ENCODE measurements around the gene EXOC3L1.

The EXOC3L1 gene

GRCh38 chr16:67196881-67197280 is 6.9 kb upstream of the EXOC3L1 start:
- no peak for TF ChIP-seq CTCF (IDR thresholded peaks at IDR 0.05; ENCODE audit: control insufficient read depth, extremely low read depth, insufficient read depth)
- no peak for DNase-seq (ENCODE audit: low read depth)
- no peak overlapping the region for H3K4me3 ChIP-seq (ENCODE audit: low read depth, low read length)

GRCh38 chr16:67195676-67196075 is 5.7 kb upstream of the EXOC3L1 start:
- TF ChIP-seq CTCF (IDR thresholded peaks at IDR 0.05; ENCODE audit: control insufficient read depth, extremely low read depth, insufficient read depth) = no peak
- no peak for DNase-seq (ENCODE audit: low read depth)

GRCh38 chr16:67194260-67194659 is 4.3 kb upstream of the EXOC3L1 start:
- TF ChIP-seq CTCF (IDR thresholded peaks at IDR 0.05; ENCODE audit: control insufficient read depth, extremely low read depth, insufficient read depth) = no peak
- no peak overlapping the region for H3K4me3 ChIP-seq (ENCODE audit: low read depth, low read length)
- DNase-seq (ENCODE audit: low read depth) = no peak

More at GRCh38 chr16:67195676-67196075, 5.7 kb upstream of the EXOC3L1 start:
- no peak overlapping the region for H3K4me3 ChIP-seq (ENCODE audit: low read depth, low read length)

GRCh38 chr16:67193536-67193935 is 3.6 kb upstream of the EXOC3L1 start:
- peak overlapping the region; percentile 95 for H3K4me3 ChIP-seq (ENCODE audit: low read depth, low read length)
- no peak for DNase-seq (ENCODE audit: low read depth)
- TF ChIP-seq CTCF (IDR thresholded peaks at IDR 0.05; ENCODE audit: control insufficient read depth, extremely low read depth, insufficient read depth) = no peak

- TF ChIP-seq CTCF (IDR thresholded peaks at IDR 0.05; ENCODE audit: control insufficient read depth, extremely low read depth, insufficient read depth) = no peak
- H3K4me3 ChIP-seq (ENCODE audit: low read depth, low read length) = peak overlapping the region; percentile 95
- no peak for DNase-seq (ENCODE audit: low read depth)
Measured at GRCh38 chr16:67192781-67193361, 2.9 kb upstream of the EXOC3L1 start.

- TF ChIP-seq CTCF (IDR thresholded peaks at IDR 0.05; ENCODE audit: control insufficient read depth, extremely low read depth, insufficient read depth) = no peak
- peak; percentile 77 for DNase-seq (ENCODE audit: low read depth)
- peak within 1 kb of the TSS; percentile 95 for H3K4me3 ChIP-seq (ENCODE audit: low read depth, low read length)
Measured at GRCh38 chr16:67191995-67192681, 2.2 kb upstream of the EXOC3L1 start, which contains the start of gene E2F4. E2F4 (plus strand) TSS chr16:67192155; CDS start chr16:67192228, 73 bp downstream.
